IMR-90 (cell line): ENCODE results near the gene ZNF611.

Experiments
- CHD1 ChIP-seq: IDR thresholded peaks from 2 replicates; pipeline ENCODE4 v1.6.1; 2012; ENCODE audit warnings: low read depth, low read length, improper control_type of control experiment
- TF ChIP-seq, protein P1 (sequence below): fragments of 150-350 bp; IDR thresholded peaks from 2 replicates; pipeline ENCODE4 v1.6.1; 2016; ENCODE audit warnings: low read depth, mild to moderate bottlenecking, low read length, moderate library complexity, borderline replicate concordance
- TF ChIP-seq, protein P2 (sequence below): conservative IDR thresholded peaks from 2 replicates; pipeline ENCODE4 v1.5.1; 2012; ENCODE audit warnings: mild to moderate bottlenecking, low read depth, low read length, improper control_type of control experiment

DNA sequence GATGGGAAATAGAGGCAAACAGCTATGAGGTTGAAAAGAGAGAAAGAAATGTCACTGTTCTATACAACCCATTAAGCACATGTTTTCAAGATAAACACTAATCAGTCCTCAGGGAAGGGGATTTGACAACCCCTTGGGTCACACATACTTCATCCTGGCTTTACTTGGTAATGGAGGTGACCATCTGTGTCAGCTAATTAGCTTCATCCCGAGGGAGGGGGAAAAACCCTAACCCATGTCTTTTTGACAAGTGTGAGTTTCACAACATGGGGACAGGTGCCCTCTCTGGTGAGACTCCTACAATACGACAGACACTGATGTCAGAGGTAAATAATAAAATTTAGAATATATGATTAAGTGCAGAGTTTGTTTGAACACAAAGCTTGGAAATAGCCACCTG, 43.1 kb downstream of the ZNF611 start:
- no peak for TF ChIP-seq CHD1
- TF ChIP-seq, protein P1, sequence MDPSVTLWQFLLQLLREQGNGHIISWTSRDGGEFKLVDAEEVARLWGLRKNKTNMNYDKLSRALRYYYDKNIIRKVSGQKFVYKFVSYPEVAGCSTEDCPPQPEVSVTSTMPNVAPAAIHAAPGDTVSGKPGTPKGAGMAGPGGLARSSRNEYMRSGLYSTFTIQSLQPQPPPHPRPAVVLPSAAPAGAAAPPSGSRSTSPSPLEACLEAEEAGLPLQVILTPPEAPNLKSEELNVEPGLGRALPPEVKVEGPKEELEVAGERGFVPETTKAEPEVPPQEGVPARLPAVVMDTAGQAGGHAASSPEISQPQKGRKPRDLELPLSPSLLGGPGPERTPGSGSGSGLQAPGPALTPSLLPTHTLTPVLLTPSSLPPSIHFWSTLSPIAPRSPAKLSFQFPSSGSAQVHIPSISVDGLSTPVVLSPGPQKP, result no peak
- TF ChIP-seq, protein P2, sequence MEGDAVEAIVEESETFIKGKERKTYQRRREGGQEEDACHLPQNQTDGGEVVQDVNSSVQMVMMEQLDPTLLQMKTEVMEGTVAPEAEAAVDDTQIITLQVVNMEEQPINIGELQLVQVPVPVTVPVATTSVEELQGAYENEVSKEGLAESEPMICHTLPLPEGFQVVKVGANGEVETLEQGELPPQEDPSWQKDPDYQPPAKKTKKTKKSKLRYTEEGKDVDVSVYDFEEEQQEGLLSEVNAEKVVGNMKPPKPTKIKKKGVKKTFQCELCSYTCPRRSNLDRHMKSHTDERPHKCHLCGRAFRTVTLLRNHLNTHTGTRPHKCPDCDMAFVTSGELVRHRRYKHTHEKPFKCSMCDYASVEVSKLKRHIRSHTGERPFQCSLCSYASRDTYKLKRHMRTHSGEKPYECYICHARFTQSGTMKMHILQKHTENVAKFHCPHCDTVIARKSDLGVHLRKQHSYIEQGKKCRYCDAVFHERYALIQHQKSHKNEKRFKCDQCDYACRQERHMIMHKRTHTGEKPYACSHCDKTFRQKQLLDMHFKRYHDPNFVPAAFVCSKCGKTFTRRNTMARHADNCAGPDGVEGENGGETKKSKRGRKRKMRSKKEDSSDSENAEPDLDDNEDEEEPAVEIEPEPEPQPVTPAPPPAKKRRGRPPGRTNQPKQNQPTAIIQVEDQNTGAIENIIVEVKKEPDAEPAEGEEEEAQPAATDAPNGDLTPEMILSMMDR, result no peak
